H1 (cell line): ENCODE measurements around the gene ZNF48. TPM values are rescaled to one million over a fixed set of nuclear protein-coding genes. Genes with fewer than 3 reads are reported as not detected.

Experiments
- ATF3 ChIP-seq: IDR thresholded peaks from 2 replicates; pipeline ENCODE4 v1.6.1; 2011; ENCODE audit warnings: low read depth, mild to moderate bottlenecking, low read length; ENCODE audit not compliant: insufficient read depth
- CHD2 ChIP-seq: IDR thresholded peaks from 2 replicates; pipeline ENCODE4 v1.6.1; 2012; ENCODE audit warnings: low read length, improper control_type of control experiment
- HDAC2 ChIP-seq, 2 experiments: fragments of 300-600 bp in 1 of 2; sonication (generic) in 1 of 2; IDR thresholded peaks; 2 replicates each; pipeline ENCODE4 v1.6.1; 2011 to 2012; ENCODE audit warnings: low read depth in 2 of 2, low read length in 2 of 2, mild to moderate bottlenecking in 2 of 2, moderate library complexity in 2 of 2, borderline replicate concordance in 1 of 2, inconsistent platforms in 1 of 2
- RAD21 ChIP-seq, 2 experiments: IDR thresholded peaks in 1 of 2; conservative IDR thresholded peaks in 1 of 2; 2 replicates each; pipeline ENCODE4 v1.6.1; 2011; ENCODE audit warnings: low read depth in 2 of 2, low read length in 2 of 2, improper control_type of control experiment in 1 of 2, inconsistent platforms in 1 of 2, mild to moderate bottlenecking in 1 of 2, moderate library complexity in 1 of 2
- RBBP5 ChIP-seq: IDR thresholded peaks from 2 replicates; pipeline ENCODE4 v1.7.1; 2012; ENCODE audit warnings: low read depth, mild to moderate bottlenecking, inconsistent platforms, low read length, moderate library complexity, borderline replicate concordance
- RFX5 ChIP-seq: IDR thresholded peaks from 2 replicates; pipeline ENCODE4 v1.6.1; 2011; ENCODE audit warnings: low read depth, low read length, improper control_type of control experiment, borderline replicate concordance
- SP1 ChIP-seq: IDR thresholded peaks from 2 replicates; pipeline ENCODE4 v1.6.1; 2011; ENCODE audit warnings: low read depth, low read length
- SUZ12 ChIP-seq: fragments of 200-600 bp; sonication (generic); IDR thresholded peaks from 2 replicates; pipeline ENCODE4 v1.6.1; 2012; ENCODE audit warnings: mild to moderate bottlenecking, inconsistent platforms, low read length, moderate library complexity, mixed read lengths
- TAF7 ChIP-seq: optimal IDR thresholded peaks from 2 replicates; pipeline ENCODE3; 2011; ENCODE audit warnings: low read depth, mild to moderate bottlenecking, inconsistent platforms, low read length, moderate library complexity, borderline replicate concordance
- ZNF274 ChIP-seq: IDR thresholded peaks from 2 replicates; pipeline ENCODE4 v1.7.0; 2012; ENCODE audit warnings: low read length, borderline replicate concordance; ENCODE audit errors: extremely low read depth
- polyA plus RNA-seq, 7 experiments: library from polyadenylated mRNA; depleted of rRNA in 3 of 7; stranded (reverse) in 5 of 7; unstranded in 2 of 7; fragments of >200 nt in 5 of 7; fragments of 200-250 nt in 2 of 7; gene quantifications; 1 replicate in 5 of 7; 2 replicates in 1 of 7; 4 replicates in 1 of 7; pipeline versions ENCODE4 v1.2.1 to v1.2.3, GENCODE V29; 2011 to 2013; ENCODE audit warnings: missing spikeins in 2 of 7, mixed read lengths in 2 of 7
- total RNA-seq: library from RNA; stranded (reverse); fragmentation: NEBNext Ultra II Directional; extraction: Animal tissue kit (Norgen Biotek cat#: 25700); gene quantifications from 2 replicates; pipeline ENCODE4 v1.2.1, GENCODE V29; 2021

Gene ZNF48
- total and polyA plus RNA-seq, 2 of the 8 experiments (the other 6 are each of a cell fraction or from before 2014, with no cell fraction given): 30.4 to 41.2 TPM

- TF ChIP-seq CHD2 (peak; percentile 22; the same call in 1 of the 2 replicates), RFX5 (no peak), HDAC2 (IDR thresholded peaks at IDR 0.05; ENCODE audit: borderline replicate concordance in 1 of 2, low read depth in 2 of 2, low read length in 2 of 2) (peak; percentile 35 to 64; a peak in 1 of 4 replicates), SUZ12 (no peak), TAF7 (peak; percentile 22), SP1 (0 out of 2 replicates have a peak, but pooled peaks have one; percentile 44), RAD21 (IDR thresholded peaks at IDR 0.05 in 1 of 2, conservative IDR thresholded peaks at IDR 0.05 in 1 of 2; ENCODE audit: low read depth in 2 of 2, low read length in 2 of 2) (no peak), RBBP5 (no peak), ATF3 (no peak), ZNF274 (no peak)
These were observed 16.7 kb upstream of the ZNF48 start (continued) for GRCh38 chr16:30378236-30379157.
